ENCODE results near the gene ANKRD53. TPM values are rescaled to one million over a fixed set of nuclear protein-coding genes. Genes with fewer than 3 reads are reported as not detected.

ANKRD53 gene
- total RNA-seq, 2 donors from 2014 or later, result 0.24 to 0.97 TPM

GRCh38 chr2:71003396-71003795 lies 25.0 kb downstream of the ANKRD53 start:
- Mint-ChIP-seq H3K4me3 (no peak overlapping the region), H3K27me3 (ENCODE audit: insufficient read depth) (peaks cover 13% of the 10 kb centered on the region), H3K9me3 (no peaks in the 10 kb centered on the region), H3K36me3 (ENCODE audit: low read depth) (no peaks in the 10 kb centered on the region), H3K27ac (no peak overlapping the region), H3K4me1 (peaks cover 12% of the 10 kb centered on the region)
- H3K36me3 ChIP-seq (ENCODE audit: control insufficient read depth, insufficient read depth, low read length), result no peaks in the 10 kb centered on the region
- H3K27ac ChIP-seq (ENCODE audit: low read depth, low read length), result no peak overlapping the region
- DNase-seq, result no peak
- no peak overlapping the region for H3K9ac ChIP-seq (ENCODE audit: extremely low read depth, low read length, poor library complexity, severe bottlenecking)
- no peaks in the 10 kb centered on the region for H3K9me3 ChIP-seq (ENCODE audit: control insufficient read depth, low read length)
- 92 to 100% methylated on average over 5 to 6 of the region's 6 CpGs for WGBS, 2 experiments (ENCODE audit: insufficient coverage in 1 of 2, insufficient read length in 1 of 2)
- H3K4me1 ChIP-seq (ENCODE audit: control insufficient read depth, insufficient read depth, low read length), result peaks cover 8% of the 10 kb centered on the region
- peaks cover 3% of the 10 kb centered on the region for H3K27me3 ChIP-seq (ENCODE audit: control insufficient read depth, insufficient read depth, low read length, poor library complexity, severe bottlenecking)
- no peak for TF ChIP-seq CTCF (conservative IDR thresholded peaks at IDR 0.05)
- no peak overlapping the region for H3K4me3 ChIP-seq (ENCODE audit: low read length)

- H3K27me3 Mint-ChIP-seq (ENCODE audit: insufficient read depth), result peaks cover 6% of the 10 kb centered on the region
- peaks cover 8% of the 10 kb centered on the region for H3K4me1 ChIP-seq (ENCODE audit: control insufficient read depth, insufficient read depth, low read length)
- H3K4me1 Mint-ChIP-seq, result peaks cover 12% of the 10 kb centered on the region
- H3K36me3 ChIP-seq (ENCODE audit: control insufficient read depth, insufficient read depth, low read length), result no peaks in the 10 kb centered on the region
- 87 to 92% methylated on average over 6 to 11 of the region's 11 CpGs for WGBS, 2 experiments (ENCODE audit: insufficient coverage in 1 of 2, insufficient read length in 1 of 2)
- TF ChIP-seq CTCF (conservative IDR thresholded peaks at IDR 0.05), result no peak
- H3K36me3 Mint-ChIP-seq (ENCODE audit: low read depth), result no peaks in the 10 kb centered on the region
- no peak overlapping the region for H3K27ac Mint-ChIP-seq
- no peak overlapping the region for H3K4me3 Mint-ChIP-seq
- H3K27me3 ChIP-seq (ENCODE audit: control insufficient read depth, insufficient read depth, low read length, poor library complexity, severe bottlenecking), result no peaks in the 10 kb centered on the region
- no peak for DNase-seq
- H3K4me3 ChIP-seq (ENCODE audit: low read length), result no peak overlapping the region
- no peaks in the 10 kb centered on the region for H3K9me3 ChIP-seq (ENCODE audit: control insufficient read depth, low read length)
- H3K27ac ChIP-seq (ENCODE audit: low read depth, low read length), result no peak overlapping the region
- H3K9ac ChIP-seq (ENCODE audit: extremely low read depth, low read length, poor library complexity, severe bottlenecking), result no peak overlapping the region
- H3K9me3 Mint-ChIP-seq, result no peaks in the 10 kb centered on the region
These were observed 25.7 kb downstream of the ANKRD53 start for GRCh38 chr2:71003966-71004755.

- TF ChIP-seq CTCF (conservative IDR thresholded peaks at IDR 0.05), result no peak
- H3K36me3 ChIP-seq (ENCODE audit: control insufficient read depth, insufficient read depth, low read length), result no peaks in the 10 kb centered on the region
- H3K4me1 ChIP-seq (ENCODE audit: control insufficient read depth, insufficient read depth, low read length), result peaks cover 8% of the 10 kb centered on the region
- H3K4me1 Mint-ChIP-seq, result peaks cover 12% of the 10 kb centered on the region
- no peak overlapping the region for H3K9ac ChIP-seq (ENCODE audit: extremely low read depth, low read length, poor library complexity, severe bottlenecking)
- no peaks in the 10 kb centered on the region for H3K36me3 Mint-ChIP-seq (ENCODE audit: low read depth)
- no peak overlapping the region for H3K4me3 Mint-ChIP-seq
- H3K9me3 Mint-ChIP-seq, result no peaks in the 10 kb centered on the region
- DNase-seq, result no peak
- H3K27ac ChIP-seq (ENCODE audit: low read depth, low read length), result no peak overlapping the region
- H3K27me3 Mint-ChIP-seq (ENCODE audit: insufficient read depth), result peaks cover 4% of the 10 kb centered on the region
- H3K9me3 ChIP-seq (ENCODE audit: control insufficient read depth, low read length), result no peaks in the 10 kb centered on the region
- 89 to 90% methylated on average over 3 to 6 of the region's 6 CpGs for WGBS, 2 experiments (ENCODE audit: insufficient coverage in 1 of 2, insufficient read length in 1 of 2)
- H3K27ac Mint-ChIP-seq, result no peak overlapping the region
- no peaks in the 10 kb centered on the region for H3K27me3 ChIP-seq (ENCODE audit: control insufficient read depth, insufficient read depth, low read length, poor library complexity, severe bottlenecking)
- H3K4me3 ChIP-seq (ENCODE audit: low read length), result no peak overlapping the region
These were observed 26.4 kb downstream of the ANKRD53 start for GRCh38 chr2:71004857-71005256.

Measured in endodermal cell (in vitro differentiated cells).